ENCODE measurements around the gene CD200R1. TPM values are rescaled to one million over a fixed set of nuclear protein-coding genes. Genes with fewer than 3 reads are reported as not detected.
A peak's percentile ranks its signal among the peaks of the same experiment; 100 is the strongest.

Gene CD200R1
- total RNA-seq, 2 experiments from 2014 or later = 4.0 to 4.7 TPM

DNA sequence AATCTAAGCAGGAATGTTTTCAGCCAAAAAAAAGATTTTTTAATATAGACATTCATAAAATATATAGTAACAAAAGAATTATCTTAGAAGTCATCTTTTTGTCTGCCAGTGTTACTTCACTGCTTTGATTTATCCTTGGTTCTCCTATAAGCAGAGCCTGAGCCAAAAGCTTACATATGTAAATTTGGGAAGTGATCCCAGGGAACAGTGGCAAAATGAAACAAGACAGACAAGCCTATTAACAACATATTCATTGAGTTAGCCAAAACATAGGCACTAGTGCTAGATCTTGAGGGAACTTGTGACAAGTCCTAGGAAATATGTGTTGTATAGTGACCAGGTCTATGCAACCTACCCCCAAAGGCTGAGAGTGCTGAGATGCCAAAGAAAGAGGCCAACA lies 27.1 kb upstream of the CD200R1 start:
- POLR2A ChIA-PET = interaction anchor here (0.6 to 3.3 kb wide), 9 partner anchors 10 to 268 kb away, joined by 3 to 33 read pairs (median 3); partner anchors contain the start of gene GTPBP8

DNA sequence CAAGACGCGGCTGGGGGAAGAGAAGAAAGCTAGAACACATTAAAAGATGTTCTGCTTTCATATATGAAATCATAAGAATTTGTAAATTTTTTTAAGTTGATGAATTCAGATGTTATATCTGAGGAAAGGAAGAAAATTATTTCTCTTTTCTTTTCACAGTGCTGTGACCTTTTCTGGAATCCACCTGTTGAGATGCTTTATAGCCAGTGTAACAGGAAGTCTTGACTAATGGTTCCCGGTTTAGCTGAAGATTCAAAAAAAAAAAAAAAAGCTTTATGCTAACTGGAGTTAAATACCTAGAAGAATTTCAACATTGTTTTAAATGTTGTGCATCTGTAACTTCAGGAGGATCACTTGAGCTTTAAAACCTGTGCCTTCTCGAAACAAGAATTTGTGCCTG lies 25.8 kb upstream of the CD200R1 start:
- no peak overlapping the region for H3K4me3 Mint-ChIP-seq
- no peaks in the 10 kb centered on the region for H3K9me3 Mint-ChIP-seq
- no peak overlapping the region for H3K4me3 ChIP-seq (ENCODE audit: low read length)
- H3K36me3 Mint-ChIP-seq (ENCODE audit: low read depth) = peaks cover 86% of the 10 kb centered on the region
- peak in 1 of 14 experiments; percentile 43 for DNase-seq
- no peaks in the 10 kb centered on the region for H3K9me3 ChIP-seq (ENCODE audit: control insufficient read depth in 1 of 2, insufficient read depth in 1 of 2, low read length in 2 of 2)
- peak overlapping the region; percentile 57 for H3K27ac Mint-ChIP-seq
- no peak for ATAC-seq (ENCODE audit: poor library complexity)
- intact Hi-C loops (cut with DNase I, micrococcal nuclease) = no loop called here
- peaks cover 86% of the 10 kb centered on the region for H3K4me1 Mint-ChIP-seq (ENCODE audit: low read depth)
- POLR2A ChIA-PET = interaction anchor here (0.8 to 1.8 kb wide), 4 partner anchors 9 to 24 kb away, joined by 3 to 12 read pairs (median 6); partner anchors contain the start of gene GTPBP8
- CTCF ChIA-PET = interaction anchor here (1.3 to 2.5 kb wide), 2 partner anchors 21 to 266 kb away, joined by 3 to 9 read pairs; no protein-coding TSS in a partner anchor
- H3K36me3 ChIP-seq (ENCODE audit: insufficient read depth, low read length) = peaks cover 71% of the 10 kb centered on the region
- no peak overlapping the region for H3K27ac ChIP-seq (ENCODE audit: low read depth in 1 of 2, low read length in 2 of 2)
- peaks cover 18% of the 10 kb centered on the region for H3K4me1 ChIP-seq (ENCODE audit: insufficient read depth, low read length)
- H3K27me3 Mint-ChIP-seq = no peaks in the 10 kb centered on the region
- TF ChIP-seq, protein P1, sequence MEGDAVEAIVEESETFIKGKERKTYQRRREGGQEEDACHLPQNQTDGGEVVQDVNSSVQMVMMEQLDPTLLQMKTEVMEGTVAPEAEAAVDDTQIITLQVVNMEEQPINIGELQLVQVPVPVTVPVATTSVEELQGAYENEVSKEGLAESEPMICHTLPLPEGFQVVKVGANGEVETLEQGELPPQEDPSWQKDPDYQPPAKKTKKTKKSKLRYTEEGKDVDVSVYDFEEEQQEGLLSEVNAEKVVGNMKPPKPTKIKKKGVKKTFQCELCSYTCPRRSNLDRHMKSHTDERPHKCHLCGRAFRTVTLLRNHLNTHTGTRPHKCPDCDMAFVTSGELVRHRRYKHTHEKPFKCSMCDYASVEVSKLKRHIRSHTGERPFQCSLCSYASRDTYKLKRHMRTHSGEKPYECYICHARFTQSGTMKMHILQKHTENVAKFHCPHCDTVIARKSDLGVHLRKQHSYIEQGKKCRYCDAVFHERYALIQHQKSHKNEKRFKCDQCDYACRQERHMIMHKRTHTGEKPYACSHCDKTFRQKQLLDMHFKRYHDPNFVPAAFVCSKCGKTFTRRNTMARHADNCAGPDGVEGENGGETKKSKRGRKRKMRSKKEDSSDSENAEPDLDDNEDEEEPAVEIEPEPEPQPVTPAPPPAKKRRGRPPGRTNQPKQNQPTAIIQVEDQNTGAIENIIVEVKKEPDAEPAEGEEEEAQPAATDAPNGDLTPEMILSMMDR (IDR thresholded peaks at IDR 0.05) = no peak
- H3K27me3 ChIP-seq (ENCODE audit: control insufficient read depth in 1 of 2, insufficient read depth in 2 of 2, low read length in 2 of 2) = no peaks in the 10 kb centered on the region

More for the DNA sequence above, 27.1 kb upstream of the CD200R1 start:
- peak overlapping the region; percentile 90 for H3K27ac Mint-ChIP-seq
- Histone ChIP-seq H3K27me3 (ENCODE audit: control insufficient read depth in 1 of 2, insufficient read depth in 2 of 2, low read length in 2 of 2) (no peaks in the 10 kb centered on the region), H3K4me3 (ENCODE audit: low read length) (no peak overlapping the region), H3K4me1 (ENCODE audit: insufficient read depth, low read length) (peaks cover 24% of the 10 kb centered on the region), H3K36me3 (ENCODE audit: insufficient read depth, low read length) (peaks cover 78% of the 10 kb centered on the region), H3K27ac (ENCODE audit: low read depth in 1 of 2, low read length in 2 of 2) (peak overlapping the region; percentile 22 to 52), H3K9me3 (ENCODE audit: control insufficient read depth in 1 of 2, insufficient read depth in 1 of 2, low read length in 2 of 2) (no peaks in the 10 kb centered on the region)
- TF ChIP-seq, protein P1 (IDR thresholded peaks at IDR 0.05) = no peak
- H3K4me1 Mint-ChIP-seq (ENCODE audit: low read depth) = peaks cover 90% of the 10 kb centered on the region
- H3K9me3 Mint-ChIP-seq = no peaks in the 10 kb centered on the region
- ATAC-seq (ENCODE audit: poor library complexity) (no peak), DNase-seq (no peak)
- peak overlapping the region; percentile 36 for H3K4me3 Mint-ChIP-seq
- intact Hi-C loops (cut with DNase I, micrococcal nuclease) = no loop called here
- no peaks in the 10 kb centered on the region for H3K27me3 Mint-ChIP-seq
- CTCF ChIA-PET = interaction anchor here (0.9 to 2.5 kb wide), 3 partner anchors 17 to 27 kb away, joined by 3 to 9 read pairs (median 4); partner anchors contain the start of gene CD200R1
- peaks cover 87% of the 10 kb centered on the region for H3K36me3 Mint-ChIP-seq (ENCODE audit: low read depth)

DNA sequence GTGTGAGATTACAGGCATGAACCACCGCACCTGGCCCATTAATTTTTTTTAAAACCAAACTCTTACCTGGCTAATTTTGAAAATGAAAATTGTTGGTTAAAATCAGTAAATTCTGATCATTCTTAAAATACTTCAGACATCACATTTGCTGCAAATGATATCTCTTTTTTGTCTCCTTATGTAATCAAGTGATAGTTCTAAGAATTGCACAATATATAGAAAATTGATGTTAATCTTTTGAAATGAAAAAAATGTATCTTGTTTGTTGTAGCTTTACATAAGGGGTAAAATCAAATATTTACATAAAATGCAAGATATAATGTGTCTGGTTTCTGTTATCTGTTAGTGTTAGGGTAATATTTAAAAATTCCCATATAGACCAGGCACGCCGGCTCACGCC lies 20.9 kb upstream of the CD200R1 start:
- H3K27me3 Mint-ChIP-seq = no peaks in the 10 kb centered on the region
- Histone ChIP-seq H3K27me3 (ENCODE audit: control insufficient read depth in 1 of 2, insufficient read depth in 2 of 2, low read length in 2 of 2) (no peaks in the 10 kb centered on the region), H3K4me1 (ENCODE audit: insufficient read depth, low read length) (peaks cover 10% of the 10 kb centered on the region), H3K27ac (ENCODE audit: low read depth in 1 of 2, low read length in 2 of 2) (no peak overlapping the region), H3K4me3 (ENCODE audit: low read length) (no peak overlapping the region), H3K36me3 (ENCODE audit: insufficient read depth, low read length) (peaks cover 36% of the 10 kb centered on the region), H3K9me3 (ENCODE audit: control insufficient read depth in 1 of 2, insufficient read depth in 1 of 2, low read length in 2 of 2) (no peaks in the 10 kb centered on the region)
- ATAC-seq (ENCODE audit: poor library complexity) (no peak), DNase-seq (no peak)
- no peaks in the 10 kb centered on the region for H3K9me3 Mint-ChIP-seq
- peaks cover 91% of the 10 kb centered on the region for H3K4me1 Mint-ChIP-seq (ENCODE audit: low read depth)
- H3K36me3 Mint-ChIP-seq (ENCODE audit: low read depth) = peaks cover 92% of the 10 kb centered on the region
- peak overlapping the region; percentile 33 for H3K27ac Mint-ChIP-seq
- ChIA-PET CTCF (interaction anchor here (0.7 to 1.5 kb wide), 2 partner anchors 17 kb away, joined by 3 to 4 read pairs; no protein-coding TSS in a partner anchor), POLR2A (no interaction called here)
- intact Hi-C loops (cut with DNase I, micrococcal nuclease) = no loop called here
- TF ChIP-seq, protein P1 (IDR thresholded peaks at IDR 0.05) = no peak
- no peak overlapping the region for H3K4me3 Mint-ChIP-seq
